GM18502 (cell line): ENCODE results near the gene SMG6.

Experiments
- ATAC-seq: cut with Tn5 transposase; IDR thresholded peaks from one replicate; pipeline ENCODE4 v1.9.1; 2021; ENCODE audit warnings: mild to moderate bottlenecking; ENCODE audit not compliant: unreplicated experiment, poor library complexity

Gene SMG6

DNA sequence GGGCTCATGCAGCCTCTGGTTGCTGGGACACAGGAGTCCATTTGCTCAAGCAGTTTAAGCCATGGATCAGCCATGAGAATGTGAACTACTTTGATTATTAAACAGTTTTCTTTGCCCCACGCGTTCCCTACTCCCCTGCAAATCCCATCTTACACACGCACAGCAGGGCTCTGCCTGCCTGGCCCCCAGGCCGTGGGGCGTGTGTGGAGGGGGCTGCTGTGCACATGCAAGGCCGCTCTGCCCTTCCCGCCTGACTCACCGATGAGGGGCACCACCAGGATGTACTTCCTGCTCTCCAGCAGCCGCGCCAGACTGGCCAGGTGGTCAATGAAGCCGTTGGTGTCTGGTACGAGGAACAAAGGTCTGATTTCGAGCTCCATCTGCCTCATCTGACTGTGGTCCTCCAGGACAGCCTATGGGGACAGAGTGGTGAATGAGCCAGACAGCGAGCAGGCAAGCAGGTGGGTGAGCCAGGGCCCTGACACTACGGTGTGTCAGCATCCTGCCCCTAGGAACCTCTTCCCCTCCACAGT lies 235.0 kb downstream of the SMG6 start:
- no peak for ATAC-seq

DNA sequence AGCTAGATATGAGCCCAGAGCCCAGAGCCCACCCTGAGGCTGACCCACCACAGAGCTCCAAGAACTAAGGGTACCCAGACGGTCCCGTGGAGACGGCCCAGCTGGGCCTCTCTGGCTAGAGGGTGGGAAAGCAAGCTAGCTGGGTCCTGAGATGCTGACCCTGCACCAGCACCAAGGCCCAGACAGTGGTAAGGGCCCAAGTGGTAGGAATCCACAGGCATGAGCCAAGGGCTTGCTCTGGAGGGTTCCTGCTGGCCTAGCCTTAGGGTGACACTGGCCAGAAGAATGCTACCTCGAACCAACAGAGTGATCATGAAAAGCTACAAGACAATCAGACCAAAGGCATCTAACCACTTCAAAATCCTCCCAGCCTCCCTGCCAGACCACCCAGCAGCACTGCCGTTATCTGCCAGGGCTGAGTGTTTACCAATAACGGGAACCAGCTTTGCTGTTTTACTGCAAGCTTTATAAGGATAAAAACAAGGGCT lies 235.5 kb downstream of the SMG6 start:
- no peak for ATAC-seq

DNA sequence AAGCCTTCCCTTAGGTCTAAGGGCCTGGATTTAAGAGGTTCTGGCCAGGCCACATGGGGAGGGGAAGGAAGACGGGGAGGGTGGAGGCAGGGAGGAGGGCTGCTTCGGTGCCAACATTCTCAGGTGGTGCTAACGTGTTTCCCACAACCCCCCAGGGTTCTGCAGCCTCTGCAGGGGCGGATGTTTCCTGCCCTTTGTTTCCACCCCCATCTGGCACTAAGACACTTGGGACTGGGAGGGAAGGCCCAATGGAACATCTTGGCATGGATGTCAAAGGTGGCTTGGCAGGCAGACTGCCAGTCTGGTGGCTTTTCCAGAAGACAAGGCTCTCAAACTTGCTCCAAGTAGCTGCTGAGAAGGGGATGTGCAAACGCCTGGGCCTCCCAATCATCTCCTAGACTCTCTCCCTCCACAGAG lies 236.0 kb downstream of the SMG6 start:
- ATAC-seq = no peak

DNA sequence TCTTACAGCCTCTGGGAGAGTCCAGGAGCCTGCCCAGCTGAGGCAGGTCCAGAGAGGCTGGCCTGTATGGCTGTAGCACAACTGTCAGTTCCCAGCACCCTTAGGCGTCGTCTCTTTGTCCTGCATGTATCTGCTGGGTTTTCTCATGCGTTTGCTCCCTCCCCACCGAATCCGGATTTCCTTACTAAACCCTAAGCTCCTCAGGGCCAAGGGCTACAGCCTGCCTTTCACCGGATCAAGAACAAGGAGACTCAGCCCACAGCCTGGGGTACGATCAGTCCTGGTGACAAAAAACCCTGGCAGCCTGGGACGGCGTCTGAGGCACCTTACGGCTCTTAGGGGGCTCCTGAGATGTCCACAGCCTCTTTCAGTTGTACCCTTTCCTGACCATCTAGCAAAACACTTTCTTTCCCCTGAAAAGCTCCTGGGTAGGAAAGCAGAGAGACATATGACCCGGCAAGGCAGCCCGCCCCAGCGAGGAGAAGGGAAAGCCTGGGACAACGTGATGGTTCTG lies 236.5 kb downstream of the SMG6 start:
- no peak for ATAC-seq

DNA sequence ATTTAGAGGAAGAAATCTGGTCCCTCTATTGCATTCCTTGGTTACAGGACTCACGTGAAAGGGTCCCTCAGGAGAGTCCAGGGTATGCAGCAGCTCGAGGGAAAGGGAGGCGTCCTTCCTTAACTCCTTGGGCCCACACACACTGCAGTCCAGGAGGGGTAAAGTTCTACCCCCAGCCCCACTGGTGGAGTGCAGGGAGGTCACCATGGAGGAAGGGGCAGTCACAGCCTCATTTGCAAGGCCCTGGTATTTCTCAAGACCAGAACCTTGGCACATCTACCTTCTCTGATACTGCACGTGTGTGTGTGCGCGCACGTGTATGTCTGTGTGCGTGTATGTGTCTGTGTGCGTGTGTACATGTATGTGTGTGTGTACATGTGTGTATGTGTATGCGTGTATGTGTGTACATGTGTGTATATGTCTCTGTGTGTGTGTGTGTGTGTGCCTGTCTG lies 237.6 kb downstream of the SMG6 start:
- no peak for ATAC-seq

DNA sequence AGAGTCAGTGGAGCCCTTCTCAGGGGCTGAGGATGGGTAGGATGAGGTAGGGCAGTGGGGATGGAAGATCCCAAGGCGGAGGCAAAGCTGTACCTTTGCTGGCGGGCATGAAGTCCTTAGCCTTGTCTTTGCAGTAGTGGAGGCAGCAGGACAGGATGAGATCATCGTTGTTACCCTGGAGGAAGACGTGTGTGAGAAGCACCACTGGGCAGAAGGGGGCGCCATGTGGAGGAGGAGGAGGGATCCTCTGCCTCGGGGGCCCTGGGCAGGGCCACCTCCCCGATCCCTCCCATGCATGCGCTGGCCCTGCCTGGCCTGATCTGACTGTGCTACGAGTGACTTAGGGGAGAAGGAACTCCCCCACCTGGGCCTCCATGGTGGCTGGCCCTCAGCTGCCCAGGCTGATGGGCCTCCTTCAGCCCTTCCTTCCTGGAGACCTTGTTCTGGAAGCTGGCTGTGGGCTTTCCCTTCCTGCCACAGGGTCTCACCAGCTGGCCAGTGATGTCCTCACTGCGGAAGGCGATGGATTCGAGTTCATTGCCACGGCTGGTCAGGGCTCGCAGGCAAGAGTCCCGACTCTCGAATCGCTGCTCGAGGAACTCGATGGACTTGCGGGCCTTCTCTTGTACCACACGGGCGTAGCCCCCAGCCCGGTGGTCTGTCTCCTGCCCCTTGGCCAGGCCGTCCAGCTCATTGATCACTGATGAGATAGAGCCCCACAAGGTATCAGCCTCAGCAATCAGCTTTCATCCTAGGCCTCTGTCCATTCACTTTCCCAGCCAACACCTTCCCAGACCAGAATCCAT lies 238.4 kb downstream of the SMG6 start:
- no peak for ATAC-seq

DNA sequence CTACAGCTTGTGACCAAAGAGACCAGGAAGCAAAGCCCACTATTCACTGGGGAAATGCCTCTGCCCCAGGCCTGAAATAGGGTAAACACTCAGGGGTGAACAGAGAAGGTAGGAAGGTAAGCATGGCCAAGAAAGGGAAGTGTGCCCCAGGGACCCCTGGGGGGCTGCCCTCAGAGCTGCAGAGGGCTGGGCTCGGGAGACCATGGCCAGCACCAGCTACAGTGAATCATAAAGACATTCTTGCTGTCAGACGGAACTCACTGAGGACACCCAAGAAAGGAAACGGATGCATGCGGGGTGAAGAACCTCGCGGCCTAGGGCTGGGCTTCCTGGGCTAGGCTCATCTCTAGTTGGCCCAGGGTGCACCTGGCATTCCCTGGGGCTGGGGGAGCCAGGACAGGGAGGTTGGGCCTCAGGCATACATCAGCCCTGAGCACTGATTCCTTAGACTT lies 239.0 kb downstream of the SMG6 start:
- no peak for ATAC-seq

DNA sequence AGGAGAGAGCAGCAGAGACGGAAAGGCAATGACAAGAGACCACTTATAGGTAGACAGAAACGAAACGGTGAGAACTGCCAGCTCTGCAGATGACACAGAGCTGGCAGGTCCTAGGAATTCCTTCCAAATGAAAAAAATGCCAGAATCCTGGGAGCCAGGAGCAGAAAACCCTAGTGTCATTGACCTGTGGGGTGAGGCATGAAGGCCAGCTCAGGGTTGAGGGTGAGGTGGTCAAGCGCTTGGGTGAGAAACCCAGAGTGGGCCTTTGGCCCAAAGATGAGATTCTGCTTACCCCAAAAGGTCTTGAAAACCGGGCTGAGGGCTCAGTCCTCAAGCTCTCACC lies 239.5 kb downstream of the SMG6 start:
- no peak for ATAC-seq

DNA sequence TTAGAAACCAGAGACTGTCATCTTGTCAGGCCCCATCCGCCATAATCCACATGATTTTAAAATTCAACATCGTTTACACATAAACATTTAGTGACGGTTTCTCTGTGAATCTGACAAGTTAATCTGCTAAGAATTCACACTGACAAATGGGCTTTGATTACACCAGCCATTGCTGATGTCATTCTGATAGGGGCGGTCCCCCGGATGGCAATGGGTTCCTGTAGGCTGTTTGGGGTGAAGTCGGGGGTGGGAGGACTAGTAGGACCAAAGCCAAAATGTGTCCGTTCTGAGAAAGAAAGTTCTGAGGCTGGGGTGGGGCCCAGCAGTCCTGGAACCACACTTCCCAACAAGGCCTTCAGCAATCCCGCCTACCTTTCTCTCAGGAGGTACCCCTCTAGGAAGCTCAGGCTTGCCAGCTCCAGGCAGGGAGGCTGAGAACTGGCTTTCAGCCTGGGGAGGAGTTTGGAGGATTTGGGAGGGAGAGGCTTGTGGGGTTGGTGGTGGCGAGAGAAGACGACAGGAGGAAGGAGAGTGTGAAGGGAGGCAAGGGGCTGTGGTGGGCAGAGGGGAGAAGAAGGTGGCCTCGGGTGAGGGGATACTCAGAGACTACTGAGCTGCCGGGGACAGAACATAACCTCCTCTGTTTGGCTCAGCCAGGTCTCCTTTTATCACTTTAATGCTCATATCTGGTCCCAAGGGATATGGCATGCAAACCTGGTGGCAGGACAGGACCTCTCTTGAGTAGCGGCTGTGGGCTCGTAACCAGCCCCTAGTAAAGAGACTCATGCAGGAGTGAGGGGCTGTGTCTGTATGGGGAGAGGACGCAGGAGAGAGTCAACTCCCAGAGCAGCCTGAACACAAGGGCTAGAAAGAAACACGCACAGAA lies 240.1 kb downstream of the SMG6 start:
- ATAC-seq = no peak

DNA sequence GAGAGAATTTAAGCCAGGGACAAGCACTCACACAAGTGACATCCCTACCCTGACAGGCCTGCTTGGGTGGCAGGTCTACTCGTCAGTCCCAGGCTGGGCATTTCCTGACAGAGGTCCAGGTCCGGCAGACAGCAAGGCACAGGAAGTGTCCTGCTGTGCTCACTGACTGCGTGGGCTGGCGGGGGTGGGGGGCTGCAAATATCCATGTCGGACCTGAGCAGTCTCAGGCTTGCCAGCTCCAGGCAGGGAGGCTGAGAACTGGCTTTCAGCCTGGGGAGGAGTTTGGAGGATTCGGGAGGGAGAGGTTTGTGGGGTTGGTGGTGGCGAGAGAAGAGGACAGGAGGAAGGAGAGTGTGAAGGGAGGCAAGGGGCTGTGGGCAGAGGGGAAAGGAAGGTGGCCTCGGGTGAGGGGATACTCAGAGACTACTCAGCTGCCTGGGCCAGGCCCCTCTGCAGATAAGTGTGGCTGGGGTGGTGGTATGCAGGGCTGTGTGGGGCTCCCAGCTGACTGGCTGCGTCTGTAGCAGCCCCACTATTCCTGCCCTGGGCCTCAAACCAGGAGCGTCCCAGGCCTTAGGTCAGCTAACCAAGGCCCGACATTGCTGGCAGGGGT lies 240.9 kb downstream of the SMG6 start:
- ATAC-seq = no peak

DNA sequence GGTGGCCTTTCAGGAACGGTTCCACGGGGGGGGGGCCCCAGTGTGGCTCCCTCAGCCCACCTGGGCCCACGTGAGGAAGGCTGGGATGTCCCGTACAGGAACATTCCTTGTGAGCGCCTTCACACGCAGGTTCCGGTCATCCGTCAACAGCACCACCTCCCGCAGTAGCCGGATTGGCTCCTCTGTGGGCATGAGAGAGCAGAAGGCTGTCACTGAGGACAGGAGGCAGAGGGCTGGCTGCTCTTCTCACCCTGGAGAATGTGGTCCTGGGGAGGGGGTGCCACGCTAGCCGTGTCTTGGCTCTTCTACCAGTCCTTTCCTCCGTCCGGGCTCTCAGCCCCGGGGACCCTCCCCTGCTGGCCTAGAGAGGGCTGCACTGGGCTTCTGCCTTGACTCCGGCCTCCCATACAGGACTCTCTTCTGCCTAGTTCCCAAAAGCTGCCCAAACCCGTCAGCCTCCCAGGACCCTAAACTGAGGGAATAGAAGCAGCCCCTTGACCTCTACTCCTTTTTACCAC lies 242.1 kb downstream of the SMG6 start:
- no peak for ATAC-seq

DNA sequence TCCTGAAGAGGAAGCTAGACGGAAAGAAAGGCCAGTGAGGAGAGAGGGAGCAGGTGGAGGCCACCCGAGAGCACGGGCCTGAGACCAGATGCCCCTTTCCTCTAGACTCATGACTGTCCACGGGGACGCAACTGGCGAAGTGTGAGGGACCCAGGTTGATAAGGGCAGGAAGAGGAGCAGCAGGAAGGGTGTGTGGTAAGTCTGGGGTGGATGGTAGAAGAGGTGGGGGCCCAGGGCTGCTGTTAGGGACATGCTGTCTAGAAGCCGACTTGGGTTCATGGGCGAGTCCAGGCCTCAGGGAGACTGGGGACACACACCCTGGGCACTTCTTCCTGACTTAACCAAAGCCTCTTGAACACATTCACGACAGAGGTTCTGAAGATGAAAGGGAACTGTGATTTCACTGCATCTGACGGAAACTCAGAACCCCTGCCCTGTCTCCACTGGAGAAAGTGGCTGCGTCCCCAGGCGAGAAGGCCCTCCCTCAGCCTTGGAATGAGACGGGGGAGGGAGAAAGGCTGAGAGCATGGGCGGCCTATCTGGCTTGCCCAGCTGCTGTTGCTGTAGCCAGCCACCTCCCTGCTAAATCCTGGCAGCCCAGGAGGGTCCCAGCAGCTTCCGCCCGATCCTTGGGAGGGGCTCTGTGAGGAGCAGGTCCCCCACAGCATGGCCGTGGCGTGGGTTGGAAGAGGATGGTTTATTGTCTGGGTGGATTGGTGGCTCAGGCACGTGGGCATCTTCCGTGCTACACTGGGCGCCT lies 242.7 kb downstream of the SMG6 start:
- ATAC-seq = no peak

DNA sequence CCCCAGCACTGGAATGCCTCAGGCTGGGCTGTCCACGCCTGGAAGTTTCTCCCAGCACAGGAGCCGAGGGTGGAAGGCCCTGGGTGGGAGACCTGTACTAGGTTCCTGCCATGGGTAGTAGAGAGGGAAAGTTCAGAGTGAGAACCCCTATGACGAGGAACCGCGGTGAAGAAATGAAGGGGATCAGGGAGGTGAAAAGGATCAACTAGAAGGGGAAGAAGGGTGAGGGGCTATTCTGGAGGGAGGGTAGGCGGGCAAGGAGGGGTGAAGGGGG lies 243.3 kb downstream of the SMG6 start:
- ATAC-seq = no peak

DNA sequence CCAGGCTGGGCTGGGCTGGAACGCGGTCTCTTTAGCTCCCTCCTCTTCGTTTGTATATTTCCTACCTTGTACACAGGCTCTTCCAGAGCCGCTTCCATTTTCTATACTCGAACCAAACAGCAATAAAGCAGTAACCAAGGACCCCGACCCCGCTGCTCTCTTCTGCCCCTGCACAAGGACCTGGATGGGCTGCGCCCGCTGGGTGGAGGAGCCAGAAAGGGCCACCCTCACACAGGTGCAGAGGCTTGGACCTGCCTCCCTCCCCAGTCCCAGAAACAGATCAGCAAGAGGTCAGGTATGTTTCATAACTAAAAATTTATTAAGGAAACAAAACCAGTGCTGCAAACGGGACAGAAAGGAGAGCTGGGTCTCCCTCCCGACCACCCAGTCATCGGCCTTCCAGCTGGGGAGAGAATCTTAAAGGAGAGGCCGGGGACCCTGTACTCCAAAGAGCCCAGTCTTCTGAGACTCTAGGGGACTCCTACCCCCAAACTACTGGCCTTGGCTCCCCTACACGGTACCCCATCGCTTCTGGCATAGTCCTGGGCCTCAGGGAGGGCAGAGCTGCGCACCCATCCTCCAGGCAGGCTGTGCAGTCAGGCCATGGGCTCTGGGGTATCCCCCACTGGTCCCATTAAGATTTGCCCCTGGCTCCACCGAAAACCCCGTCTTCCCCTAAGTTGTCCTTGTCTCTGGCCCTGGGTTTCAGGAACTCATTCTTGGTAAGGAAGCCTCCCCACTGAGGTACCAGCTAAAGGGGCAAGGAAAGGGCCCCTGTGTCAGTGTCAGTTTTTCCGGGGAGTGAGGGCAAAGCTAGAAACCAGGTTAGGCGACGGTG lies 243.8 kb downstream of the SMG6 start:
- ATAC-seq = no peak

DNA sequence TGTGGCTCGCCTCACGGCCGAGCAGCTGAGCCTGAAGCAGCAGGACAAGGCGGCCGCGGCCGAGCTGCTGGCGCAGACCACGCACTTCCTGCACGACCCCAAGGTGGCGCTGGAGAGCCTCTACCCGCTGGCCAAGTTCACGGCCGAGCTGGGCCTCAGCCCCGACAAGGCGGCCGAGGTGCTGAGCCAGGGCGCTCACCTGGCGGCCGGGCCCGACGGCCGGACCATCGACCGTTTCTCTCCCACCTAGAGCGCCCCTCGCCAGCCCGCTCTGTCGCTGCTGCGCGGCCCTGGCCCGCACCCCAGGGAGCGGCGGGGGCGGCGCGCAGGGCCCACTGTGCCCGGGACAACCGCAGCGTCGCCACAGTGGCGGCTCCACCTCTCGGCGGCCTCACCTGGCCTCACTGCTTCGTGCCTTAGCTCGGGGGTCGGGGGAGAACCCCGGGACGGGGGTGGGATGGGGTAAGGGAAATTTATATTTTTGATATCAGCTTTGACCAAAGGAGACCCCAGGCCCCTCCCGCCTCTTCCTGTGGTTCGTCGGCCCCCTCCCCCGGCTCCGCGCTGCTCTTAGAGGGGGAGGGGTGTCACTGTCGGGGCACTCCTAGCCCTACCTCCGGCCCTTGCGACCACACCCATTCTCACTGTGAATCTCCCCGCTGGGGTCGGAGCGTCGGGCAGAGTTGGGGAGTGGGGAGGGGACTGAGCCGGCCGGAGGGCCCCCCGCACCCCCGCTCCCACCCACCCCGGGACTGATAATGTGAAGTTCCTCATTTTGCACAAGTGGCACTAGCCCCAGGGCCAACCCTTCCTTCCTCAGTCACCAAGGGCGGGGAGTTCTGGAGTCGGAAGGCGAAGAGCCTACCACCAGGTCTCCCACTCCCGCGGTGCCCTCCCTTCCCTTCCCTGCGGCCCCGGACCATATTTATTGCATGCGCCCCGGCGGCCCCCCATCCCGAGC lies 244.7 kb downstream of the SMG6 start:
- ATAC-seq = no peak

DNA sequence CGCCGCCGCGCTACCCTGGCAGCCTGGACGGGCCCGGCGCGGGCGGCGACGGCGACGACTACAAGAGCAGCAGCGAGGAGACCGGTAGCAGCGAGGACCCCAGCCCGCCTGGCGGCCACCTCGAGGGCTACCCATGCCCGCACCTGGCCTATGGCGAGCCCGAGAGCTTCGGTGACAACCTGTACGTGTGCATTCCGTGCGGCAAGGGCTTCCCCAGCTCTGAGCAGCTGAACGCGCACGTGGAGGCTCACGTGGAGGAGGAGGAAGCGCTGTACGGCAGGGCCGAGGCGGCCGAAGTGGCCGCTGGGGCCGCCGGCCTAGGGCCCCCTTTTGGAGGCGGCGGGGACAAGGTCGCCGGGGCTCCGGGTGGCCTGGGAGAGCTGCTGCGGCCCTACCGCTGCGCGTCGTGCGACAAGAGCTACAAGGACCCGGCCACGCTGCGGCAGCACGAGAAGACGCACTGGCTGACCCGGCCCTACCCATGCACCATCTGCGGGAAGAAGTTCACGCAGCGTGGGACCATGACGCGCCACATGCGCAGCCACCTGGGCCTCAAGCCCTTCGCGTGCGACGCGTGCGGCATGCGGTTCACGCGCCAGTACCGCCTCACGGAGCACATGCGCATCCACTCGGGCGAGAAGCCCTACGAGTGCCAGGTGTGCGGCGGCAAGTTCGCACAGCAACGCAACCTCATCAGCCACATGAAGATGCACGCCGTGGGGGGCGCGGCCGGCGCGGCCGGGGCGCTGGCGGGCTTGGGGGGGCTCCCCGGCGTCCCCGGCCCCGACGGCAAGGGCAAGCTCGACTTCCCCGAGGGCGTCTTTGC lies 245.6 kb downstream of the SMG6 start:
- ATAC-seq = no peak

DNA sequence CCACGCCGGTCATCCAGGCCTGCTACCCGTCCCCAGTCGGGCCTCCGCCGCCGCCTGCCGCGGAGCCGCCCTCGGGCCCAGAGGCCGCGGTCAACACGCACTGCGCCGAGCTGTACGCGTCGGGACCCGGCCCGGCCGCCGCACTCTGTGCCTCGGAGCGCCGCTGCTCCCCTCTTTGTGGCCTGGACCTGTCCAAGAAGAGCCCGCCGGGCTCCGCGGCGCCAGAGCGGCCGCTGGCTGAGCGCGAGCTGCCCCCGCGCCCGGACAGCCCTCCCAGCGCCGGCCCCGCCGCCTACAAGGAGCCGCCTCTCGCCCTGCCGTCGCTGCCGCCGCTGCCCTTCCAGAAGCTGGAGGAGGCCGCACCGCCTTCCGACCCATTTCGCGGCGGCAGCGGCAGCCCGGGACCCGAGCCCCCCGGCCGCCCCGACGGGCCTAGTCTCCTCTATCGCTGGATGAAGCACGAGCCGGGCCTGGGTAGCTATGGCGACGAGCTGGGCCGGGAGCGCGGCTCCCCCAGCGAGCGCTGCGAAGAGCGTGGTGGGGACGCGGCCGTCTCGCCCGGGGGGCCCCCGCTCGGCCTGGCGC lies 246.3 kb downstream of the SMG6 start:
- ATAC-seq = no peak
